ENCODE data around the gene IREB2. TPM values are rescaled to one million over a fixed set of nuclear protein-coding genes. Genes with fewer than 3 reads are reported as not detected.

Gene IREB2
- total and polyA plus RNA-seq, 2 experiments from 2014 or later = 11.8 to 18.0 TPM

GRCh38 chr15:78397382-78397781 lies 40.6 kb upstream of the IREB2 start:
- no peaks in the 10 kb centered on the region for H4K20me1 ChIP-seq (ENCODE audit: insufficient read depth)
- no peak for TF ChIP-seq EZH2 (IDR thresholded peaks at IDR 0.05; ENCODE audit: insufficient read depth, poor library complexity, severe bottlenecking)
- TF ChIP-seq EZH2phosphoT487 (IDR thresholded peaks at IDR 0.05; ENCODE audit: insufficient read depth, low read depth) = no peak
- no peaks in the 10 kb centered on the region for H3K9me3 ChIP-seq (ENCODE audit: low read depth)
- H2AFZ ChIP-seq = no peak overlapping the region
- no peaks in the 10 kb centered on the region; the same call in 1 of the 2 replicates for H3K27me3 ChIP-seq (replicated peaks; ENCODE audit: insufficient read depth)
- no peaks in the 10 kb centered on the region for H3K4me1 ChIP-seq (ENCODE audit: insufficient read depth)
- H3K27ac ChIP-seq = no peak overlapping the region
- DNase-seq = no peak
- no peaks in the 10 kb centered on the region for H3K9me2 ChIP-seq (ENCODE audit: insufficient read depth)
- H3K4me3 ChIP-seq = no peak overlapping the region
- H3K79me2 ChIP-seq (ENCODE audit: insufficient read depth) = no peaks in the 10 kb centered on the region
- 69 to 71% methylated on average over 2 of the region's 2 CpGs for WGBS, 2 experiments (ENCODE audit: low coverage in 1 of 2, low lambda C conversion rate in 2 of 2, missing lambda C conversion rate in 2 of 2)
- H3K4me2 ChIP-seq (ENCODE audit: unreplicated experiment) = no peak overlapping the region
- H3K36me3 ChIP-seq (ENCODE audit: low read depth) = no peaks in the 10 kb centered on the region
- no peaks in the 10 kb centered on the region for H3F3A ChIP-seq (ENCODE audit: insufficient read depth)
- in situ Hi-C loops (cut with MboI) = no loop called here
- H3K9ac ChIP-seq = no peak overlapping the region

GRCh38 chr15:78398076-78398825 lies 39.8 kb upstream of the IREB2 start:
- no peak overlapping the region for H2AFZ ChIP-seq
- H3F3A ChIP-seq (ENCODE audit: insufficient read depth) = no peaks in the 10 kb centered on the region
- no peaks in the 10 kb centered on the region for H3K36me3 ChIP-seq (ENCODE audit: low read depth)
- 79 to 80% methylated on average over 11 of the region's 11 CpGs for WGBS, 2 experiments (ENCODE audit: low coverage in 1 of 2, low lambda C conversion rate in 2 of 2, missing lambda C conversion rate in 2 of 2)
- peaks cover 5% of the 10 kb centered on the region; the same call in 1 of the 2 replicates for H3K27me3 ChIP-seq (replicated peaks; ENCODE audit: insufficient read depth)
- in situ Hi-C loops (cut with MboI) = no loop called here
- no peaks in the 10 kb centered on the region for H4K20me1 ChIP-seq (ENCODE audit: insufficient read depth)
- H3K4me3 ChIP-seq = no peak overlapping the region
- no peak overlapping the region for H3K4me2 ChIP-seq (ENCODE audit: unreplicated experiment)
- no peak overlapping the region for H3K9ac ChIP-seq
- no peak for DNase-seq
- H3K4me1 ChIP-seq (ENCODE audit: insufficient read depth) = no peaks in the 10 kb centered on the region
- no peaks in the 10 kb centered on the region for H3K9me3 ChIP-seq (ENCODE audit: low read depth)
- no peak for TF ChIP-seq EZH2phosphoT487 (IDR thresholded peaks at IDR 0.05; ENCODE audit: insufficient read depth, low read depth)
- no peak for TF ChIP-seq EZH2 (IDR thresholded peaks at IDR 0.05; ENCODE audit: insufficient read depth, poor library complexity, severe bottlenecking)
- H3K27ac ChIP-seq = no peak overlapping the region
- no peaks in the 10 kb centered on the region for H3K79me2 ChIP-seq (ENCODE audit: insufficient read depth)
- H3K9me2 ChIP-seq (ENCODE audit: insufficient read depth) = no peaks in the 10 kb centered on the region

GRCh38 chr15:78399091-78399490 lies 38.9 kb upstream of the IREB2 start:
- no peak overlapping the region for H3K27ac ChIP-seq
- H3K4me3 ChIP-seq = no peak overlapping the region
- no peaks in the 10 kb centered on the region for H3K9me2 ChIP-seq (ENCODE audit: insufficient read depth)
- no peaks in the 10 kb centered on the region for H3K4me1 ChIP-seq (ENCODE audit: insufficient read depth)
- WGBS, 2 experiments (ENCODE audit: low coverage in 1 of 2, low lambda C conversion rate in 2 of 2, missing lambda C conversion rate in 2 of 2) = 69 to 78% methylated on average over 9 of the region's 9 CpGs
- H3F3A ChIP-seq (ENCODE audit: insufficient read depth) = no peaks in the 10 kb centered on the region
- H3K9ac ChIP-seq = no peak overlapping the region
- H3K36me3 ChIP-seq (ENCODE audit: low read depth) = no peaks in the 10 kb centered on the region
- no peaks in the 10 kb centered on the region for H3K9me3 ChIP-seq (ENCODE audit: low read depth)
- H2AFZ ChIP-seq = no peak overlapping the region
- no peaks in the 10 kb centered on the region for H3K79me2 ChIP-seq (ENCODE audit: insufficient read depth)
- no peak for TF ChIP-seq EZH2phosphoT487 (IDR thresholded peaks at IDR 0.05; ENCODE audit: insufficient read depth, low read depth)
- no peak for TF ChIP-seq EZH2 (IDR thresholded peaks at IDR 0.05; ENCODE audit: insufficient read depth, poor library complexity, severe bottlenecking)
- peaks cover 5% of the 10 kb centered on the region; the same call in 1 of the 2 replicates for H3K27me3 ChIP-seq (replicated peaks; ENCODE audit: insufficient read depth)
- in situ Hi-C loops (cut with MboI) = no loop called here
- H4K20me1 ChIP-seq (ENCODE audit: insufficient read depth) = no peaks in the 10 kb centered on the region
- DNase-seq = no peak
- no peak overlapping the region for H3K4me2 ChIP-seq (ENCODE audit: unreplicated experiment)

- H3K9ac ChIP-seq = no peak overlapping the region
- H3K79me2 ChIP-seq (ENCODE audit: insufficient read depth) = no peaks in the 10 kb centered on the region
- H3K27me3 ChIP-seq (replicated peaks; ENCODE audit: insufficient read depth) = 0 out of 2 replicates have a peak, but pooled peaks cover 5% of the 10 kb centered on the region
- H3K9me3 ChIP-seq (ENCODE audit: low read depth) = no peaks in the 10 kb centered on the region
- H3K27ac ChIP-seq = no peak overlapping the region
- H2AFZ ChIP-seq = no peak overlapping the region
- no peak overlapping the region for H3K4me3 ChIP-seq
- no peak overlapping the region for H3K4me2 ChIP-seq (ENCODE audit: unreplicated experiment)
- no peaks in the 10 kb centered on the region for H3K4me1 ChIP-seq (ENCODE audit: insufficient read depth)
- no peaks in the 10 kb centered on the region for H3K9me2 ChIP-seq (ENCODE audit: insufficient read depth)
- DNase-seq = no peak
- no peaks in the 10 kb centered on the region for H3K36me3 ChIP-seq (ENCODE audit: low read depth)
- no peak for TF ChIP-seq EZH2phosphoT487 (IDR thresholded peaks at IDR 0.05; ENCODE audit: insufficient read depth, low read depth)
- no peaks in the 10 kb centered on the region for H3F3A ChIP-seq (ENCODE audit: insufficient read depth)
- H4K20me1 ChIP-seq (ENCODE audit: insufficient read depth) = no peaks in the 10 kb centered on the region
- in situ Hi-C loops (cut with MboI) = no loop called here
- 71 to 72% methylated on average over 9 of the region's 9 CpGs for WGBS, 2 experiments (ENCODE audit: low coverage in 1 of 2, low lambda C conversion rate in 2 of 2, missing lambda C conversion rate in 2 of 2)
Observed at GRCh38 chr15:78402061-78402610, 35.9 kb upstream of the IREB2 start.
